Parathyroid adenoma (tissue), 2 donors: ENCODE data around the gene LAMB3.

Experiments
- H2AFZ ChIP-seq: fragments of 300-600 bp; sonication (generic); one replicate; pipeline ENCODE4 v1.7.0; 2017; ENCODE audit warnings: antibody characterized with exemption, mild to moderate bottlenecking
- H3K27ac ChIP-seq: fragments of 300-600 bp; sonication (generic); one replicate; pipeline ENCODE4 v1.7.0; 2017
- H3K27me3 ChIP-seq: fragments of 300-600 bp; sonication (generic); one replicate; pipeline ENCODE4 v1.7.0; 2017; ENCODE audit warnings: low read length; ENCODE audit not compliant: control insufficient read depth, insufficient read depth
- H3K36me3 ChIP-seq: fragments of 300-600 bp; sonication (generic); one replicate; pipeline ENCODE4 v1.7.0; 2017; ENCODE audit warnings: low read length; ENCODE audit not compliant: control insufficient read depth, insufficient read depth
- H3K4me1 ChIP-seq: fragments of 300-600 bp; sonication (generic); one replicate; pipeline ENCODE4 v1.7.0; 2017; ENCODE audit warnings: control low read depth
- H3K4me2 ChIP-seq: fragments of 300-600 bp; sonication (generic); one replicate; pipeline ENCODE4 v1.7.0; 2017; ENCODE audit warnings: low read length
- H3K4me3 ChIP-seq: fragments of 300-600 bp; sonication (generic); one replicate; pipeline ENCODE4 v1.7.0; 2017; ENCODE audit warnings: low read depth, low read length
- H3K79me2 ChIP-seq: fragments of 300-600 bp; sonication (generic); one replicate; pipeline ENCODE4 v1.7.0; 2017; ENCODE audit warnings: control low read depth
- H3K9ac ChIP-seq: fragments of 300-600 bp; sonication (generic); one replicate; pipeline ENCODE4 v1.7.0; 2017; ENCODE audit warnings: mild to moderate bottlenecking
- H3K9me3 ChIP-seq: fragments of 300-600 bp; sonication (generic); one replicate; pipeline ENCODE4 v1.7.0; 2017; ENCODE audit warnings: low read length; ENCODE audit not compliant: control insufficient read depth
- TF ChIP-seq, protein P1 (sequence below): fragments of 300-600 bp; sonication (generic); IDR thresholded peaks from one replicate; pipeline ENCODE4 v1.7.0; 2017; ENCODE audit warnings: antibody characterized with exemption, mild to moderate bottlenecking
- donor health status: primary hyperparathyroidism.

Gene LAMB3

DNA sequence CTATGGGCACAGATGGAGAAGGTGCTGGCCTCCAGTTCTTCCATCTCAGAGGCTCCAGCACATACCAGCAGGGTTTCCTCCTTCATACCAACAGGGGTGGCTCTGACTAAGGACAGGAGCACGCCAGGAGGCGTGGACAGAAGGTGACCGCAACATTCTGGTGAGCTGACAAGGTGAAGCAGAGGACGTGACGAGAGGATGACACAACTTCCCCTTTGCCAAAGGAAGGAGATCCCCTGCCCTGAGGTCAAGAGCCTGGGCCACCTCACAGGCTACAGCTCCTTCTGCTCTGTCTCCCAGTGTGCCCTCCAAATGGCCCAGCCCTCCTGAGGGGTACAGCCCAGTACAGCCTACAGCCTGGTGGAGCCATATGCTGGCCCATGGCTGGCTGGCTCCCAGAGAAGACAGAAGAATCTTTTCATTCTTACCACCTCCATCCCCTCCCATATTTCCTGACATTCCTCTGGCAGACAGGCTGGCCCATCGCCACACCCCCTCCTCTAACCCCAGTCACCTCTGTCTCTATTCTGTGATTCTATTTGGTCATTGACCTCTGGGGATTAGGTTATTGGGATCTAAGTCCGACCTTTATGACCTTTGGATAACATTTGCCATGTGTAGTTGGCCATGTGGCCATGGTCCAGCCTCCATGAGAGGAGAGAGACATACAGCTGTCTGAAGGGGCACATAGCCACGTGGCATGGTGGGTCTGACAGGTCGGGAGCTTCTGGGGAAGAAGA lies 5.1 kb upstream of the LAMB3 start:
- H2AFZ ChIP-seq, result no peak overlapping the region
- no peak overlapping the region for H3K9ac ChIP-seq
- no peaks in the 10 kb centered on the region for H3K9me3 ChIP-seq
- no peak overlapping the region for H3K4me3 ChIP-seq
- no peaks in the 10 kb centered on the region for H3K79me2 ChIP-seq
- H3K36me3 ChIP-seq, result no peaks in the 10 kb centered on the region
- no peak overlapping the region for H3K4me2 ChIP-seq
- H3K27me3 ChIP-seq, result no peaks in the 10 kb centered on the region
- H3K27ac ChIP-seq, result no peak overlapping the region
- TF ChIP-seq, protein P1, sequence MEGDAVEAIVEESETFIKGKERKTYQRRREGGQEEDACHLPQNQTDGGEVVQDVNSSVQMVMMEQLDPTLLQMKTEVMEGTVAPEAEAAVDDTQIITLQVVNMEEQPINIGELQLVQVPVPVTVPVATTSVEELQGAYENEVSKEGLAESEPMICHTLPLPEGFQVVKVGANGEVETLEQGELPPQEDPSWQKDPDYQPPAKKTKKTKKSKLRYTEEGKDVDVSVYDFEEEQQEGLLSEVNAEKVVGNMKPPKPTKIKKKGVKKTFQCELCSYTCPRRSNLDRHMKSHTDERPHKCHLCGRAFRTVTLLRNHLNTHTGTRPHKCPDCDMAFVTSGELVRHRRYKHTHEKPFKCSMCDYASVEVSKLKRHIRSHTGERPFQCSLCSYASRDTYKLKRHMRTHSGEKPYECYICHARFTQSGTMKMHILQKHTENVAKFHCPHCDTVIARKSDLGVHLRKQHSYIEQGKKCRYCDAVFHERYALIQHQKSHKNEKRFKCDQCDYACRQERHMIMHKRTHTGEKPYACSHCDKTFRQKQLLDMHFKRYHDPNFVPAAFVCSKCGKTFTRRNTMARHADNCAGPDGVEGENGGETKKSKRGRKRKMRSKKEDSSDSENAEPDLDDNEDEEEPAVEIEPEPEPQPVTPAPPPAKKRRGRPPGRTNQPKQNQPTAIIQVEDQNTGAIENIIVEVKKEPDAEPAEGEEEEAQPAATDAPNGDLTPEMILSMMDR, result no peak
- H3K4me1 ChIP-seq, result peaks cover 3% of the 10 kb centered on the region

DNA sequence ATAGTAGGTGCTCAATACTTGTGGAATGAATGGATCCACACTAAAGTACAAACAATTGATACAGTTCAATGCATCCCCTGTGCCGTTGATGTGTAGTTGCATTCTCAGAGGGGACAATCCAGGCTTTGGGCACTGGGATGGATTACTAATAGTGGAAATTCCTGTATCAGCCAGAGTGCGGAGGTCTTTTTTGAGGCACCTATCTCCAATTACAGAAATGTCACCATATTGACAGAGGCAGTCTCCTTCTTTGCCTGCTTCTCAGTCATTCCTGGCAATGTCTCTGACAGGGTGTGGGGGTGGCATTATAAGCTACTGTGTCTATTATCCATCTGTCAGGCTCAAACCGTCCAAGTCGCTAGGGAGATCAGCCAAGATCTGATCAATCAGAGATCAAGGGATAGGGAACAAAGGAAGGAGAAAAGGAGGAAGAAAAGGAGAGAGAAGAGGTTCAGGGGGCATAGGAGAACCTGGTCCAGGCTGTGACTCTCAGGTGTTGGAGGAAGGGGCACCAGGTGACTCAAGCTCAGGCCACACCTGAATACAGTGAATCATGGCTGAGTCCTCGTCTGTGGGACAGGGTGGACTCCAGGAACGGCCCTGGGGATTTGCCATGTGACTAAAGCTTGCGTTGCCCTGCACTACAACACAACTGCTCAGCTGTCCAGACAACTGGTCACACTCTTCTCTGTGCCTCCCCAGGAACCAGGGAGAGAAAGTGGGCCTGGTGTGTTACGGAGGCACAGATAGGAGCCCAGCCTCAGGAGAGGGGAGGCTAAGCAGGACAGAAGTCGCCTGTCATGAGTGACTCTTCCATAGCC lies 3.4 kb upstream of the LAMB3 start:
- H3K4me2 ChIP-seq, result no peak overlapping the region
- peaks cover 3% of the 10 kb centered on the region for H3K4me1 ChIP-seq

DNA sequence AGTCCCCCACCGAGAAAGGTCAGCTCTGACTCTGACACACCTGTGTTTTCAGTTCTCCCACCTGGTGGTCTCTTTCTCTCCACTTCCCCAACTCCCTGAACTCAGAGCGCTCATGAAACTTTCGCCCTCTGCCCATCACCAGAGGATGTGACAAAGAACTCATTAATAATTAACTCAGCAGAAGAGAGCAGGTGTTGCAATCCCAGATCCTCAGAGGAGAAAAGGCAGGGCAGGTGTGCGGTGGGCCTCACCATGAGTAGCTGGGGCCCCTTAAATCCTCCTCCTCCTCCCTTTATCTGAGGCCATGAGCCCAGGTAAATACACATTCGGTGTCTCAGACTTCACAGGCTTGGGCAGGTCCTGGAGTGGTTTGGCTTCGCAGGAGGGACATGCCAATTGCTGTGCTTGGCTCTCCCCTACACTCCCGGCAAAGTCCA lies 1.7 kb upstream of the LAMB3 start:
- no peak overlapping the region for H2AFZ ChIP-seq
- no peaks in the 10 kb centered on the region for H3K9me3 ChIP-seq
- H3K4me2 ChIP-seq, result no peak overlapping the region
- H3K36me3 ChIP-seq, result no peaks in the 10 kb centered on the region
- no peaks in the 10 kb centered on the region for H3K27me3 ChIP-seq
- H3K27ac ChIP-seq, result no peak overlapping the region
- TF ChIP-seq, protein P1, result no peak
- no peaks in the 10 kb centered on the region for H3K4me1 ChIP-seq
- no peaks in the 10 kb centered on the region for H3K79me2 ChIP-seq
- no peak overlapping the region for H3K9ac ChIP-seq
- H3K4me3 ChIP-seq, result no peak overlapping the region

More for the DNA sequence above, 3.4 kb upstream of the LAMB3 start:
- Histone ChIP-seq H3K79me2 (no peaks in the 10 kb centered on the region), H2AFZ (no peak overlapping the region), H3K9me3 (no peaks in the 10 kb centered on the region), H3K27me3 (no peaks in the 10 kb centered on the region), H3K9ac (no peak overlapping the region), H3K36me3 (no peaks in the 10 kb centered on the region), H3K4me3 (no peak overlapping the region), H3K27ac (no peak overlapping the region)
- TF ChIP-seq, protein P1, result no peak

DNA sequence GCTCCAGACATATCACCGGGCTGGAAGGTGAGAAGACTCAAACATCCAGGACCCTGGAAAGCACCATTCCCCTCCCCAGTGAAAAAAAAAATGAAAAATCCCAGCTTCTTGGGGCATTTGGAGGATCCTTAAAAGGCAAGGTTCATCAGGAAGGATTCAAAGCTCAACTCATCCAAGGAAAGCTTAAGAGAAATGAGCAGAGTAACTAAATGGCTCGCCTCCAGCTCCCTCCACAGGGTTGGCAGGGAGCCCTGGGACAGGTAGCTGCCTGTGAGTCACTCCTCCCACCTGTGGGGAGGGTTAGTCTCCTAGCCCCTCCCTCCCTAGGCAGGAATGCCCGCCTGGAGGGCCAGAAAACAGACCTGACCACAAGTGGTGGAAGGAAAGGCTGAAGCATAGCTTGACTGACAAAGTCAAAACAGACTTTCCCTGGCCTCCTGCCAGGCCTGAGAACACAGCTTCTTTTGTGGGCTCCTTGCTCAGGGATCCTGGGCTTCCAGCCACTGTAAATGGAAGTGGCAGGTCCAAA lies 712 bp upstream of the LAMB3 start:
- Histone ChIP-seq H3K9me3 (no peaks in the 10 kb centered on the region), H3K4me1 (no peaks in the 10 kb centered on the region)

More for the DNA sequence above, 712 bp upstream of the LAMB3 start:
- Histone ChIP-seq H3K9ac (no peak overlapping the region), H3K36me3 (no peaks in the 10 kb centered on the region), H3K27me3 (no peaks in the 10 kb centered on the region), H3K4me2 (no peak overlapping the region), H2AFZ (no peak overlapping the region), H3K27ac (no peak overlapping the region), H3K4me3 (no peak overlapping the region), H3K79me2 (no peaks in the 10 kb centered on the region)
- TF ChIP-seq, protein P1, result no peak
